Omental fat pad (tissue), 4 donors: ENCODE measurements around the gene SRA1. TPM values are rescaled to one million over a fixed set of nuclear protein-coding genes. Genes with fewer than 3 reads are reported as not detected.

ENCODE experiments used
- ATAC-seq: fragments of 150-250 bp; one replicate; pipeline ENCODE4 v1.9.1; 2016; ENCODE audit warnings: mild to moderate bottlenecking, moderate library complexity; ENCODE audit not compliant: low FRiP score
- DNase-seq: peaks from one replicate; pipeline ENCODE4 v3.0.0-alpha.2; 2019; ENCODE audit warnings: low spot score
- CTCF ChIP-seq, 3 donors: fragments of 450-650 bp; IDR thresholded peaks; one replicate each; pipeline ENCODE4 v1.5.1; 2016 to 2017; ENCODE audit warnings: antibody characterized with exemption in 3 of 3, mild to moderate bottlenecking in 3 of 3, moderate library complexity in 2 of 3
- total RNA-seq, 4 donors: library from RNA; depleted of rRNA; stranded (reverse); fragments of >200 nt; gene quantifications; one replicate each; pipeline ENCODE4 v1.1.0, GENCODE V29; 2016

Gene SRA1
- total RNA-seq, 4 donors from 2014 or later, result 18.1 to 44.2 (median 24.3) TPM

GRCh38 chr5:140546851-140547507, 10.3 kb downstream of the SRA1 start:
- TF ChIP-seq CTCF (IDR thresholded peaks at IDR 0.05), result no peak
- DNase-seq, result no peak
- ATAC-seq, result no peak

- DNase-seq (no peak), ATAC-seq (no peak)
- no peak for TF ChIP-seq CTCF (IDR thresholded peaks at IDR 0.05)
These were observed 11.7 kb downstream of the SRA1 start for GRCh38 chr5:140545606-140546005.

- DNase-seq (no peak), ATAC-seq (no peak)
- TF ChIP-seq CTCF (IDR thresholded peaks at IDR 0.05), result no peak
These were observed 12.3 kb downstream of the SRA1 start for GRCh38 chr5:140544986-140545385.

GRCh38 chr5:140542972-140543371, 14.3 kb downstream of the SRA1 start:
- DNase-seq (no peak), ATAC-seq (no peak)

GRCh38 chr5:140540227-140540626, 17.0 kb downstream of the SRA1 start:
- no peak for TF ChIP-seq CTCF (IDR thresholded peaks at IDR 0.05)
- ATAC-seq, result no peak
- DNase-seq, result no peak

More at GRCh38 chr5:140542972-140543371, 14.3 kb downstream of the SRA1 start:
- TF ChIP-seq CTCF (IDR thresholded peaks at IDR 0.05), result no peak

- DNase-seq (no peak), ATAC-seq (no peak)
- TF ChIP-seq CTCF (IDR thresholded peaks at IDR 0.05), result no peak
These were observed 33.3 kb downstream of the SRA1 start for GRCh38 chr5:140524003-140524402.

GRCh38 chr5:140513124-140513523, 44.1 kb downstream of the SRA1 start:
- no peak for ATAC-seq
- no peak for DNase-seq
- no peak for TF ChIP-seq CTCF (IDR thresholded peaks at IDR 0.05)
